ENCODE results near the gene NFIX.

The NFIX gene

DNA sequence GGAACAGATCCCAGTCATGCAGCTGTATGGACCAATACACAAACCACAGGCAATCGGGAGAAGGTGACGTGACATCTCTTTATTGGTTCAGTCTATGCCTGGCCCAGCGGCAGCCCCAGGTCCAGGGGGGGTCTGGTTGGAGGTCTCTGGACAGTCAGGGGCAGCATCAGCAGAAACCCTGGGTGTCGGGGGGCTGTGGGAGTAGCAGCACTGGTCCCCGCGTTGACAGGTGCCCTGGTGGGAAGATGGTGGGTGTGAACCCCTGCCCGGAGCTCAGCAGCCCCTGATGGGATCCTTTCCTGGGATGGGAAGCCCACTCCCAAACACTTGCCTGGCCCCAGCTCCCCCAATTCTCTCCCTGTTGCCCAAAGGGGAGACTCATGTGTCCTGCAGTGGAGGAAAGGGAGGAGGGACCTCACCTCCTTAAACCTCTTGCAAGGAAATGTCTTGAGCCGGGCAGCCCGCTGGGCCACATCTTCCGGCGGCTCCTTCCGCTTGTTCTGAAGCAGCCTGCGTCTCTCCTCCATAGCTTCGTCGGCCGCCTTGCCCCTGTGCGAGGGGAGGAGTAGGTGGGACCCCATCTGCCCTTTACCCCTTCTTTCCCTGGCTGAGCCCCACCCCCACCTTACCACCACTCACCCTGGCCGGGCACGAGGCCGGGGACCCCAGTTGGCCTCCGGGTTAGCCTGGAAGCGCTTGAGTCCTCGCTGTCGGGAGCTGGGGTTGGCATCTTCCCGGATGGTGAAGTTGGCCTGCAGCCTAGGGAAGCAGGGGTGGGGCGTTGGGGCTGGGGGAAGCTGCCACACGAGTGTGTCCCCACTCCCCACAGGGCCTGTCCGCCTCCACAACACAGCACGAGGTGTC, 109.8 kb downstream of the NFIX start:
- TF ChIP-seq GATA2 (IDR thresholded peaks at IDR 0.05; ENCODE audit: low read depth, low read length) (no peak), GATA3 (IDR thresholded peaks at IDR 0.05; ENCODE audit: low read depth, low read length) (no peak)

DNA sequence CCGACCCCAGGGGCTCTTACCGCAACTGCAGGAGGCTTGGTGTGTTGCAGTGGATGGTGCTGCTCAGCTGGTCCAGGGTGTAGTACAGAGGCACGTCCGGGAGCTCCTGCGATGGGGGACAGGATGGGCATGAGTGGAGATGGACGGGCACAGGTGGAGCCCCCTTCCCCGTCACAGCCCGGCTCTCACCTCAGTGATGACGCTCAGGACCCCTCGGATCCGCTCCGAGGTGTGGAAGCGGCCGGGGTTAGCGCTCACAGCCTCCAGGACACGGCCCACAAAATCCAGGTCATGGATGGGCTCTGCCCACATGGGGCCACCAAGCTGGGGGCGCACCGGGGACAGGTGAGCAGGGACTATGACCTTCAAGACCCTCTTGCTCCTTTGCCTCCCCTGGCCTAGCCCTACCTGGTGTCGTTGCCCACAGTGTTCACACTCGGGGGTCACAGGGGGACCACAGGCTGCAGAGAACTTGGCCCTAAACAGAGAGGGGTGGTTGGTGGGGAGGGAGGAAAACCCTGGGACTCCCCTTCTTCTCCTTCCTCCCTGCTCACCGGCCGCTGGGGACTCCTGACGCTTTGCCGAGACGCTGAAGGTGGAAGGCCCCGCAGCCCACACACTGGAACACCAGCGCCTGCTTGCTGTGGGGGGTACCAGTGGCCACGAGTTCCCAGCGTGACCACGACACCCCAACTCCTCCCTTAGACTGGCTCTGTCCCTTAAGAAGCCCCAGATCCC, 114.3 kb downstream of the NFIX start:
- TF ChIP-seq GATA3 (IDR thresholded peaks at IDR 0.05; ENCODE audit: low read depth, low read length), result no peak
- TF ChIP-seq GATA2 (IDR thresholded peaks at IDR 0.05; ENCODE audit: low read depth, low read length), result no peak

DNA sequence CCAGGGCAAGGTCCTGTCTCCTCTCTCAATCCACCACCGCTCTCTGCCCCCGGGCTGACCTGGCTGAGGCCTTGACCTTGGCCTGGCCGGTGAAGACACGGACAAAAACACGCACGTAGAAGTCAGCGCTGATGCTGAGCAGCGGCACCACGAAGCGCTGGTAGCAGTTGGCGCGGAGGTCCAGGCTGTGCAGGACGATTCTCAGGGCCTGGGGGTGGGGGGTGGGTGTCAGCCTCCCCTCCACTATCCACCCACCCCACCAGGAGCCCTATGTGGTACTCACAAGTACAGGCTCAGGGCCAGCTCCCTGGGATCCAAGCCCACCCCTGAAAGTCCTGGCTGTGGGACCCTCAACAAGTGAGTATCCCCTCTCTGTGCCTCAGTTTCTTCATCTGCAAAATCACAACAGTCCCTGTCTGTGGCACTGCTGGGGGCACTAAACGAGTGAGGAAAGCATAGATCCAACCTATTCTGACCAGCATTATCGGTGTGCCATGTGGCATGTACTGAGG, 114.9 kb downstream of the NFIX start:
- TF ChIP-seq GATA2 (IDR thresholded peaks at IDR 0.05; ENCODE audit: low read depth, low read length), result no peak
- TF ChIP-seq GATA3 (IDR thresholded peaks at IDR 0.05; ENCODE audit: low read depth, low read length), result no peak

DNA sequence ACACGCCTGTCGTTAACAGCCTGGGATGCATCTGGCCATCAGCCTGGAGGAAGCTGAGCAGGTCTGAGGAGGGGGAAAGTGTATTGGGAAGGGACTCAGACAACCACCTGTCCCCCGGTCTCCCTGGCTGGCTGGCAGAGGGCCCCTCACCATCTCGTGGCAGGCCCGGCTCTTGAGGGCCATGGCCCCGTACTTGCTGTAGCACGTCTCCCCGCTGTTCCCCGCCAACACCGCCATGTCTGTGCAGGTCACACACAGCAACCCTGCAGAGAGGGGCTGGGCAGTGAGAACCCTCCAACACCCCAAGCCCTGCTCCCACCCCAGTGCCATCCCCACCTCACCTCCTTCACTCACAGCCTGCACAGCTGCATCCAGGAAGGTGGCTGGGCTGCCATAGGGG, 117.3 kb downstream of the NFIX start:
- TF ChIP-seq GATA3 (IDR thresholded peaks at IDR 0.05; ENCODE audit: low read depth, low read length), result no peak
- no peak for TF ChIP-seq GATA2 (IDR thresholded peaks at IDR 0.05; ENCODE audit: low read depth, low read length)

DNA sequence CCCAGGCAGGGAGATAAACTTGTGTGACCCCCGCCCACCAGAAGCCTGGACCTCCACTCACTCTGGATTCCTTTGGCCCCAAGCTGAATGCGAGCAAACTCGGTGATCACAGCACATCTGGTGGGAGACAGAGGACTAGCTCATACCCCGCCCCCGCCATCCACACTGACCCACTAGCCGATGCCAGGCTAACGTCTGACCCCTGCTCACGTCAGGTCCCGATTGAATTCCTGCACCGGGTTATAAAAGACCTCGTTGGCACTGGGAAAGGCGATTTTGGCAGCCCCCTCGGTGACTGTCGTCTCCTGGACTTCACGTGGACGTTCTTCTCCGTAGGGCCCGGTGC, 120.6 kb downstream of the NFIX start:
- TF ChIP-seq GATA3 (IDR thresholded peaks at IDR 0.05; ENCODE audit: low read depth, low read length), result no peak
- TF ChIP-seq GATA2 (IDR thresholded peaks at IDR 0.05; ENCODE audit: low read depth, low read length), result no peak

DNA sequence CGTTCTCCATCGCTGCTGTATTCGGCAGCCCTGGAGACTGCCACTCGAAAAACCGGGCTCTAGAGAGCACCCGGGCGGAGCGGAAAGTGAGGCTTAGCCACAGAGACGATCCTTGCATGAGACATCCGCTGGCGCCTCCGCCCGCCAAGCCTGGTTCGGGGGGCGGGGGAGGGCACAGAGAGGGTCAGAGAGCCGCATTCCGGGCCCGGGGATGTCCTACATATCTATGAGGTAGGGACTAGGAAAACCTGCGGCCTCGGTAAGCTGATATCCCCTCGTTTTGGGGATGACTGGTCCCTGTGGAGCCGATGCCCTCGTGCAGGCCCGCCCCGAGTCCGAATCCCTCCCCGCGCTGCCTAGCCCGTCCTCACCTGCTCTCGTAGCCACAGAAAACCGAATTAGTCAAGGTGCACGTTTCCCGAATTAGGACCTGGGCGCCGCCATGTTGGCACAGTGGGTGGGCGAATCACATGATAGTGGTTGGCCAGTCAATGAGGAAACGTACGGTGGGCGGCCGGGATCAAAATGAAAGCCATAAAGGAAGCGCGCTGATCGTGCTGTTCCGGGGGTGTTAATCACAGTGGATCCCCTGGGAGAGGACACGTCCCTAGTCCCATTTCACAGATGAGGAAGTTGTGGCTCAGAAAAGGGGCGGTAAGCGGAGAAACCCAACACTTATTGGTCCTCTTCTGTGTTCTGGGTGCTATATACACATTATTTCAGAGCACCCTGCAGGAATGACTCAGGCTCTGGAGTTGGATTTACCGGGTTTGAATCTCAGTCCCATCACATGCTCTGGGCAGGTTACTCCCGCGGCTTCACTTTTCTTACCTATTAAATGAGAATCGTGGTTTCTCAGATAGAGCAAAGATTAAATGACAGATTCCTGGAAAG, 121.3 kb downstream of the NFIX start, which contains the start of gene TRMT1:
Gene TRMT1, minus strand, starts transcription at position 459 of the 894 bp plus-strand sequence. Its CDS starts 341 bp downstream, at position 118.
- TF ChIP-seq GATA3 (IDR thresholded peaks at IDR 0.05; ENCODE audit: low read depth, low read length) (no peak), GATA2 (IDR thresholded peaks at IDR 0.05; ENCODE audit: low read depth, low read length) (no peak)

DNA sequence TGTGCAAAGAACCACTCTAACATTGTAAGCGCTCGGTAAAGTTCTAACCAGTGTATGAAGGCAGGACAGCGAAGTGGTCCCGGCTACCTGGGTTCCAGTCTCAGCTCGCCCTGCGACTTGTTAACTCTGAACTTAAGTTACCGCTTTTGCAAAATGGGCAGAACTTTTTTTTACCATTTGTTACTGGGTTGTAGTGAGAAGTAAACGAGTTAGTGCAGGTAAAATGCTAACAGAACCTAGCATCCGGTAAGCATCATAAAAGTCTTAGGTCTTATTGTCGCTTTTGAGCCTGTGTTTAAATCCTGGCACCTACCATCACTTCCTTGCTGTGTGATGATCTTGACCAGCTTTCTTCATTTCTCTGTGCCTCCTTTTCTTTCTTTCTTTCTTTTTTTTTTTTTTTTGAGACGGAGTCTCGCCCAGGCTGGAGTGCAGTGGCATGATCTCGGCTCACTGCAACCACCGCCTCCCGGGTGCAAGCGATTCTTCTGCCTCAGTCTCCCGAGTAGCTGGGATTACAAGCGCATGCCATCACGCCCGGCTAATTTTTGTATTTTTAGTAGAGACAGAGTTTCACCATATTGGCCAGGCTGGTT, 122.0 kb downstream of the NFIX start:
- TF ChIP-seq GATA2 (IDR thresholded peaks at IDR 0.05; ENCODE audit: low read depth, low read length) (no peak), GATA3 (IDR thresholded peaks at IDR 0.05; ENCODE audit: low read depth, low read length) (no peak)

DNA sequence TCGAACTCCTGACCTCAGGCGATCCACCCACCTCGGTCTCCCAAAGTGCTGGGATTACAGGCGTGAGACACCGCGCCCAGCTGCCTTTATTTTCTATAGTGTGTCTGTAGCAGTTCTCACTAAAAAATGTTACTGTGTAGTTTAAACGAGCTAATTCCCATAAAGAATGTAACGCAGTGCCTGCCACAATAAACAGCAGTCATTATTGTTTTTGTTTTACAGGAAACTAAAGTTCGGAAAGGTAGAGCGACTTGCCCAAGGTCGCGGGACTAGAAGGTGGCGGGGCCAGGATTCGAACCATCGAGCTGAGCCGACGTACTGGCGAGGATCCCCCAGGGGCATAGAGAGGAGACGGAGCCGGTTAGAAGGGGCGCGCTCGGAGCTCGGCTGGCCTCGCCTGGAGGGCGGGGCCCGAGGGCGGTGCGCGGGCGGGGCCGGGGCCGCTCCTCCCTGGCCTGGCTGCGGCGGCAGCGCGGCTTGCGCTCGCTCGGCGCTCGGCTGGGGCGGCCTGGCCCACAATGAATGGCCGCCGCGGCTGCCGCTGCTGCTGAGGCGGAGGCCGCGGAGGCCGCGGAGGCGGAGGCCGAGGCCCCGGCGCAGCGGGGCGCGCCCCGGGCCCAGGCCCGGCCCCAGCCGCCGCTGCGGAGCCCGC, 122.6 kb downstream of the NFIX start, which contains the start of gene NACC1:
Gene NACC1, plus strand, starts transcription at position 493 of the 652 bp plus-strand sequence. CDS start 16,944 bp downstream, outside the sequence.
- no peak for TF ChIP-seq GATA2 (IDR thresholded peaks at IDR 0.05; ENCODE audit: low read depth, low read length)
- TF ChIP-seq GATA3 (IDR thresholded peaks at IDR 0.05; ENCODE audit: low read depth, low read length), result no peak

DNA sequence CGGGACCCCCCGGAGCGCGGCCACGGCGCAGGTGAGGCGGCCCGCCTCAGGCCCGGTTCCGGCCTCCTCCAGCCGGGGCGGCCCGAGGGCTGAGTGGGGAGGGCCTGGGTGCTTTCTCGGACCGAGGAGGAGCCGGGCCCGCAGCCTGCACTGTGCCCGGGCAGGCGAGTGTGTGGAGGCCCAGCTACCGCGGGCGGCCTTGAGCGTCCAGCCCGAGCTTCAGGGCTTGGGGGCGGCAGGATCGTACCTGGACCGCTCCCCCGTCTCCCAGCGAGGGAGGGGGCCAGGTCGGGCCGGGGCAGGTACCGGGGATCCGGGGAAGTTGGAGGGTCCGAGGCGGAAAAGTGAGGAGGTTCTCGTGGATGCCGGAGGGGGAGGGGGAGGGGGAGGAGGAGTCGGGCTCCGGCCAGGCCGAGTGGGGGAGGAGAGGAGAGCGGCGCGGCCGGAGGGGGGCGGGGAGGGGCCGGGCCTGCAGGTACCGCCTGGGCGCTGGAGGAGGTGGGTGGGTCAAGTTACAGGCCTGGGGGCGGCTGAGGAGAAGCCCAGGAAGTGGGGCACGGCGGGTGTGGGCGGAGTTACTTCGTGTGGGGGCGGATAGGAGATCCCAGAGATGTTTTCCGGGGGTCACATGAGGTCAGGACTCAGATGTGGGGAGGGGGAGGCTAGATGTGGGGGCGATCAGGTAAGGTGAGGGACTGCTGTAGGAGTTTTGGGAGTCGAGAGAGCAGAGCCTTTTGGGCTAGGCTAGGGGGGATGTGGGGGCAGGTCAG, 123.3 kb downstream of the NFIX start:
- TF ChIP-seq GATA3 (IDR thresholded peaks at IDR 0.05; ENCODE audit: low read depth, low read length), result no peak
- no peak for TF ChIP-seq GATA2 (IDR thresholded peaks at IDR 0.05; ENCODE audit: low read depth, low read length)

DNA sequence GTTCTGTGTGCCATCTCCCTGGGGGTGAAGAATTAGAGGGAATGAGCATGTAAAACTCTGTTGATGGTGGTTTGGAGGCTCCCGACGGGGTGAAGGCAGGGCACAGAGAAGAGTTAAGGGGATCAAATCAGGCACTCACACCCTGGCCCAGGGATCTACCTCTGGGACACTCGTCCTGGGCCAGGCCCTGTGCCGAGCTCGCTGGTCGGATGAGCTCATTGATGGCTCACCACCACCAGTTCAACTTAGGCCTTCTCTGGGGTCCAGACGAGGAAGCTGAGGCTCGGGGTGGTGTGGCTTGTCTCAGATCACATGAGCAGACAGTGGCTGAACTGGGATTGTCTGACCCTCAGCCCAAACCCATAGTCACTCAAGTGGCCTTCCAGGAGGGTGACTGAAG, 124.4 kb downstream of the NFIX start:
- TF ChIP-seq GATA3 (IDR thresholded peaks at IDR 0.05; ENCODE audit: low read depth, low read length) (no peak), GATA2 (IDR thresholded peaks at IDR 0.05; ENCODE audit: low read depth, low read length) (no peak)

DNA sequence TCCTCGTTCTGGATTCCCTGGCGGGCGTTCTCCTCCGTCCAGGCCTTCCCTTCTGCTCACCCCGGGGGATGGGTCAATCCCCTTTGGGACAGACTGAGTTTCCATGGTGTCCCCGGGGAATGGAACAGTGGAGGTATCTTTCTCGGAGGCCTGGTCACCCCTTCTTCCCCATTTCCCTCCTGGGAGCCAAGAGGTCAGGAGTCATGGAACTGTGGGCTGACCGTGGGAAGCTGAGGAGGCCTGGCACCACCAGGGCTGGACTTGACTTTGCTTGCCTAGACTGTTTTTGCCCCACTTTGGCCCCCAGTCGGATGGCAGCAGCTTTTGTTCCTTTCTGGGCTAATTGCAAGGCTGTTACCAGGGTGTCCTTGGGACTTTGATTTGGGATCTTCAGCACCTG, 124.8 kb downstream of the NFIX start:
- TF ChIP-seq GATA2 (IDR thresholded peaks at IDR 0.05; ENCODE audit: low read depth, low read length), result no peak
- TF ChIP-seq GATA3 (IDR thresholded peaks at IDR 0.05; ENCODE audit: low read depth, low read length), result no peak

DNA sequence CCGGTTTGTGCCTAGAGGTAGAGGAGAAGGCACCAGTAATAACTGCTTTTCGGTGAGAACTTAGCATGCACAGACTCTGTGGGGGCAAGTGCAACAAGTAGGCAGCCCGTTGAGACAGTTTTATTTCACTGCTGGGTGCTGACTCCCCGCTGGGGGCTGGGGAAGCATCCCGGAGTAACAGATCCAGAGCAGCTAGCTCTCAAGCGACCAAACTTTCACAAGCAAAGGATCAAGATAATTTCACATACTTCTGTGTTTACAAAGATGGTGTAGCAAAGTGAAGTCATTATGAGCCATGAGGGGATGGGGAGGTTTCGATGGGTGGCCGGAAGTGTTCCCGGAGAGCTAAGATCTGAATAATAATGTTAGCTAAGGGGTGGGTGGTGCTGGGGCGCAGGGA, 125.5 kb downstream of the NFIX start:
- TF ChIP-seq GATA3 (IDR thresholded peaks at IDR 0.05; ENCODE audit: low read depth, low read length), result no peak
- no peak for TF ChIP-seq GATA2 (IDR thresholded peaks at IDR 0.05; ENCODE audit: low read depth, low read length)
